ENCODE measurements around the gene GBGT1. TPM values are rescaled to one million over a fixed set of nuclear protein-coding genes. Genes with fewer than 3 reads are reported as not detected.
"Not testable (repeated sequence)": the region's sequence is repeated elsewhere in the genome, so short reads cannot be mapped to it uniquely, and the experiment has no call there.

Gene GBGT1
- total RNA-seq, 1 donor from 2014 or later, result 18.3 TPM

- no peak for DNase-seq (ENCODE audit: low spot score)
Measured at GRCh38 chr9:133195029-133195428, 31.3 kb upstream of the GBGT1 start.

DNA sequence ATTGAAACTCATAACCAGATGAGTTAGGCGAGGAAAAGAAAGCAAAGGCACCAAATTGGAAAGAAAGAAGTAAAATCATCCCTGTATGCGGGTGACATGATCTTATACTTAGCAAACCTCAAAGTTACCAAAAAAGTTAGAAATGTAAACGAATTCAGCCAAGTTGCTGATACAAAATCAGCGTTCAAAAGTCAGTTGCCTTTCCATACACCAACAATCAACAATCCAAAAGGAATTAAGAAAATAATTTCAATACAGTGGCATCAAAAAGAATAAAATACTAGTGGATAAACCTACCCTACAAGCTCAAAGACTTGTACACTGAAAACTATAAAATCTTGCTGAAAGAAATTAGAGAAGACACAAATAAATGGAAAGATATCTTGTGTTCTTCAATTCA, 30.9 kb upstream of the GBGT1 start:
- no peak for DNase-seq (ENCODE audit: low spot score)

- no peak for DNase-seq (ENCODE audit: low spot score)
Measured at GRCh38 chr9:133191989-133192388, 28.3 kb upstream of the GBGT1 start.

DNA sequence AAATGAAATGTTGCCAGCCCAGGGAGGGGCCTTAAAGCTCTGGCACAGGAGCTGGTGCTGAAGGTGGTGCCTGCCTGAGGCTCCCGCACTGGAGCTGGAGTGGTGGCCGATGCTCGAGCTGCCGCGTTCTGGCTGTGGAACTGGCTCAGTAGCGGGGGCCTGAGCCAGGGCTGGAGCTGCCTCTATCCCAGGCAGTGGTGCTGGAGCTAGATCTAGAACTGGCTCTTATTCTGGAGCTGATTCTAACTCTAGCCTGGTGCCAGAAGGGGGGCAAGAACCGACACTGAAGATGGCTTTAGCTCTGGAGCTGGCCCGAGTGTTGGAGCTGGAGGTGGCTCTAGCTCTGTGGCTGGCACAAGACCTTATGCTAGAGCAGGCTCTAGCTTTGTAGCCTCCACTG, 26.1 kb upstream of the GBGT1 start:
- no peak for DNase-seq (ENCODE audit: low spot score)

- no peak for DNase-seq (ENCODE audit: low spot score)
Measured at GRCh38 chr9:133188843-133189180, 25.1 kb upstream of the GBGT1 start.

- no peak for DNase-seq (ENCODE audit: low spot score)
Measured at GRCh38 chr9:133188006-133188842, 24.5 kb upstream of the GBGT1 start.

- no peak for DNase-seq (ENCODE audit: low spot score)
Measured at GRCh38 chr9:133187561-133188005, 23.9 kb upstream of the GBGT1 start.

DNA sequence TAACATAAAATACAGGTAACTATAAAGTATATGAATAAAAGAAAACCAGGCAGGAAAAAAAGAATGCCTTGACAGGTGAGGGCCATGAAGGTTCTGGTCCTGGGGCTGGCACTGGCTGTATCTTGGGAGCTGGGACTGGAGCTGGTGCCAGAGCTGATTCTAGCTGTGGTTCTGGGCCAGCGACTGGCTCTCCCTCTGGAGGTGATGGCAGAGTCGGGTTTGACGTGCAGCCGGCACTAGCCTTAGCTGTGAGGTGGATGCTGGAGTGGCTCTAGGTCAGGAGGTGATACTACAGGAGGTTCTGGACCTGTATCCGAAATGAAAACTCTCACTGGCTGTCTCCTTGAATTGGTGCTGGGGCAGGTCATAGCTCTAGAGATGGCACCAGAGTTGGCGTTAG, 23.0 kb upstream of the GBGT1 start:
- DNase-seq (ENCODE audit: low spot score), result no peak

DNA sequence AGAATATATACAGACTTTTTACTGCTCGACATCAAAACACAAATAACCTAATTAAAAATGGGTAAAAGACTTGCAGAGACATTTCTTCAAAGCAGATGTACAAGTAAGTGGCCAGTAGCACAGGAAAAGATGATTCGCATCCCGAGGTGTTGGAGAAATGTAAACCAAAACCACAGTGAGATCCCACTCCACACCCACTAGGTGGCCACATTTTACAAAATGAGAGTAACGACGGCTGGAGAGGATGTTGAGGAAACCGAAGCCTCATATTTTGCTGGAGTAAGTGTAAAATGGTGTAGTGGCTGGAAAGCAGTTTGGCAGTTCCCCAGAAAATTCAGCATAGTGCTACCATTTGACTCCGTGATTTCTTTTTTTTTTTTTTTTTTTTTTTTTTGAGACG, 21.3 kb upstream of the GBGT1 start:
- DNase-seq (ENCODE audit: low spot score), result peak; percentile 88

DNA sequence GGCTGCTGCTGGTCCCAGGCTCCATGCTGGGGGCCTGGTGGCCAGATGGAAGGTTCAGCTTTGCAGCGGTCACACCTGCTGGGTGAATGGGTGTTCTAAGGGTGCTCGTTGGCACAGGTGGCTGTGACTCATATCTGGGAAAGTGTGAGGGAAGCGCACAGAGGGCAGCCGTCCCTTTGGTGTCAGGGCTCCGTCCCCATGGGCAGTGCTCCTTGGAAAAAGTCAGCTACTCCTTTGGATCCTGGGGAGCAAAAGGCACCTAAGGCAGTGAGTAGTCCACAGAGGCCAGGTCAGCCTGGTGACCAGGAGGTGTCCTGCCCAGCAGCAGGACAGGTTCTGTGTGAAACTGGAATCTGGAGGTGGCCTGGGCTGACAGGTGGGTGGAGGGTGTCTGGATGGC, 18.4 kb upstream of the GBGT1 start:
- no peak for DNase-seq (ENCODE audit: low spot score)

- no peak for DNase-seq (ENCODE audit: low spot score)
Measured at GRCh38 chr9:133181561-133181960, 17.8 kb upstream of the GBGT1 start.

DNA sequence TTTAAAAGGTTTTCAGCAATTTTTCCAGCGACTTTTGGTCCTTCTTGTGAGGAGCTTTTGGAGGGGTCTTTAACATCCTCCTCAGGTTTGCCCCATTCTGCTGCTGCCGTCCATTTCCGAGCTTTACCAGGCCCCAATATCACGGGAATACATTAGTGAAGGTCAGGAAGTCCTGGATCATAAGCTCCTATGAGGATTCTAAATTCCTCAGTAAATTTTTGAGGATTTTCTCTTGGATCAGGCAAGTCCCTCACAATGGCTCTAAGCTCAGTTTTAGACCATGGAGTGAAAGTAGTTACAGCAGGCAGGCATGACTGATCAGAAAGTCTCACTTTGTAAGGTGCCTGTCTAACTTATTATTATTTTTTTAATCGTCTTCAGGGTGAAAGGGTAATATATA, 17.2 kb upstream of the GBGT1 start:
- peak; percentile 60 for DNase-seq (ENCODE audit: low spot score)

GRCh38 chr9:133173056-133173455, 9.3 kb upstream of the GBGT1 start:
- no peak for DNase-seq (ENCODE audit: low spot score)

DNA sequence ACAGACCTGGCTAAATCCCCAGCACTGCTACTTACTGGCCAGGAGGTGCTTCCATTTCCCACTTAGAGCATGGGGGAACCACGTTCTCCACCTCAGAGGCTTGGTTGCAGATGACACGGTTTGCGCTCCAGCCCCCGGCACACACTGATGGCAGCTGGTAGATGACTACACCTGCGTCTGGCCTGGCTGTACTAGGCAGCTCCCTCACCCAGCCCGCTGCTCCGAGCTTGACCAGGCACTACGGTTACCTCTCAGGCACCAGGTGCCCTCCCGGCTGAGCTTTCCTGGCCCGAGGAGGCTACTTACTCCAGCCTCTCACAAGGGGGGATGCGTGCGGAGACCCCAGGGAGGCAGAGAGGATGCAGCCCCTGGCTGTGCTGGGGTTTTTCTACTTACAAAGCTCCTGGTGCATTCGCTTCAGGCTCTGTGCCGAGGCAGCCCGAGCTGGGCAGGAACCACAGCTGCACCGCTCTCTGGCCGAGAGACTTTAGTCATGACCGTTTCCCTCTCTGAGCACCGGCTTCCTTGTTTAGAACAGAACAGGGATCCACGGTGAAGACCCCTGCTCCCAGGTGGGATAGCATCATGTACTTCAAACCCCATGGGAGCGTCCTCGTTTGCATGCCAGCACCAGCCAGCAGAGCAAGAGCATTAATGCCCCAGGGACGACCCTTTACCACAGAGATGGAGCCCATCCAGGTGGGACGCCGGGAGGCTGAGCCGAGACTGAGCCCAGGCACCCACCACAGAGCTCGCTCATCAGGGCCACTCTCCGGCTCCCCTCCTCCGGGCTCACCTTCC, 7.6 kb upstream of the GBGT1 start:
- DNase-seq (ENCODE audit: low spot score), result no peak

GRCh38 chr9:133170716-133171115, 7.0 kb upstream of the GBGT1 start:
- DNase-seq (ENCODE audit: low spot score), result no peak

GRCh38 chr9:133169687-133170086, 6.0 kb upstream of the GBGT1 start:
- DNase-seq (ENCODE audit: low spot score), result not testable (repeated sequence)

DNA sequence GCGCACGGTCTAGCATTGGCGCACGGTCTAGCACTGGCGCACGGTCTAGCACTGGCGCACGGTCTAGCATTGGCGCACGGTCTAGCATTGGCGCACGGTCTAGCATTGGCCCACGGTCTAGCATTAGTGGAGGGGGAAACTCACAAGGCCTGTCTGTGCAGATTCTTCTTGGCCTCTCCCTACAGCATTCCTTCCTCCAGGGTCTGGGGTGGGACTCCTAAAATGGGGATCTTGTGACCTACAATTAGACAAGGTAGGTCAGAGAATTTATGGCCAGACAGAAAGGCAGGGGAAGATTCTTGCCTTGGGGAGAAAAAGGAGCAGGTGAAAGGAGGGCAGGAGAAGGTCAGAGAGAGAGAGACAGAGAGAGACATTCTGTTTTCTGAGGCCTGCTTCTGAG, 5.4 kb upstream of the GBGT1 start:
- DNase-seq (ENCODE audit: low spot score), result peak; percentile 26

- DNase-seq (ENCODE audit: low spot score), result no peak
Measured at GRCh38 chr9:133168432-133168831, 4.7 kb upstream of the GBGT1 start.

DNA sequence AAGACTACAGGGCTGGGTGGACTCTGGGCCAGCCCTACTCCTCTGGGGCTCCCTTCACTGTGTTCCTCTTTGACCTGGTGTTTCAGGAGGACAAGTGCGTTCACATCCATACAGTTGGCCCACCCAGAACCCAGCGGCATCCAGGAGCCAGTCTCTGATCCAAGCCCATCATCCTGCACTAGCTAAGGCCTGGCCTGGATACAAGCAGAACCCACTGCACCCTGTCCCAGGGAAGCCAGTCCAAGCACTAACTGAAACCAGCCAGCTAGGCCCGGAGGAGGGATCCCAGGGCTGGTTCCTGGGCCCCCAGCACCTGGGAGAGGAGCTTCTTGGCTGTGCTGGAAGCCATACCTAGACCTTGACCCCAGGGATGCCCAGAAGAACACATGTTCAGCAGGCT, 4.1 kb upstream of the GBGT1 start:
- no peak for DNase-seq (ENCODE audit: low spot score)

GRCh38 chr9:133167096-133167730, 3.5 kb upstream of the GBGT1 start:
- peak; percentile 92 for DNase-seq (ENCODE audit: low spot score)

GRCh38 chr9:133166392-133166791, 2.7 kb upstream of the GBGT1 start:
- DNase-seq (ENCODE audit: low spot score), result no peak

DNA sequence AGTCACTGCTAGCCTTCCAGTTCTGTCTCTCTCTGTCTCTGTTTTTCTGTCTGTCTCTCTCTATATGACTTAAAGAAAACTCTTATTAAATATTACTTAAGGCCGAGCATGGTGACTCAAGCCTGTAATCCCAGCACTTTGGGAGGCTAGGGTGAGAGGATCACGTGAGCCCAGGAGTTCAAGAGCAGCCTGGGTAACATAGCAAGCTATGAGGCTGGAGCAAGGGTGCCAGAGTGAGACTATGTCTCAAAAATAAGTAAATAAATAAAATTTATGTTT, 1.7 kb upstream of the GBGT1 start:
- peak; percentile 67 for DNase-seq (ENCODE audit: low spot score)

GRCh38 chr9:133164191-133164590, 477 bp upstream of the GBGT1 start:
- no peak for DNase-seq (ENCODE audit: low spot score)

All from umbilical cord (tissue), 2 donors.